GM23338 (cell line): Measurements from ENCODE around the gene HMGN4.

ENCODE experiments used
- CREB1 ChIP-seq: fragments of 250-450 bp; sonication (Bioruptor Pico); IDR thresholded peaks from 2 replicates; pipeline ENCODE4 v1.5.0; 2020; ENCODE audit warnings: low read depth, mild to moderate bottlenecking, moderate library complexity
- EZH2 ChIP-seq: fragments of 200-600 bp; sonication (generic); IDR thresholded peaks from one replicate; pipeline ENCODE4 v1.8.0; 2017; ENCODE audit warnings: antibody characterized with exemption, mild to moderate bottlenecking, low read depth; ENCODE audit not compliant: unreplicated experiment
- EZH2phosphoT487 ChIP-seq: fragments of 200-600 bp; sonication (generic); IDR thresholded peaks from one replicate; pipeline ENCODE4 v1.8.1; 2018; ENCODE audit warnings: antibody characterized with exemption; ENCODE audit not compliant: unreplicated experiment
- JUNB ChIP-seq: IDR thresholded peaks from one replicate; pipeline ENCODE4 v1.6.1; 2016; ENCODE audit warnings: antibody characterized with exemption; ENCODE audit not compliant: unreplicated experiment
- POLR2AphosphoS5 ChIP-seq: IDR thresholded peaks from 2 replicates; pipeline ENCODE4 v1.6.1; 2016; ENCODE audit warnings: antibody characterized with exemption, low read depth
- REST ChIP-seq: IDR thresholded peaks from one replicate; pipeline ENCODE4 v1.6.1; 2018; ENCODE audit warnings: antibody characterized with exemption; ENCODE audit not compliant: unreplicated experiment
- ZNF331 ChIP-seq: fragments of 250-450 bp; sonication (Bioruptor Pico); IDR thresholded peaks from 2 replicates; pipeline ENCODE4 v1.5.0; 2020; ENCODE audit warnings: low read depth, mild to moderate bottlenecking, moderate library complexity
- ZNF462 ChIP-seq: fragments of 250-450 bp; sonication (Bioruptor Pico); IDR thresholded peaks from 2 replicates; pipeline ENCODE4 v1.5.0; 2020; ENCODE audit warnings: mild to moderate bottlenecking, moderate library complexity
- TF ChIP-seq, protein P1 (sequence below), 2 experiments: fragments of 200-600 bp in 1 of 2; sonication (generic) in 1 of 2; conservative IDR thresholded peaks; 2 replicates each; pipeline versions ENCODE4 v1.5.1 to v1.6.1; 2016 to 2017; ENCODE audit warnings: antibody characterized with exemption in 2 of 2, low read depth in 2 of 2, mild to moderate bottlenecking in 2 of 2, moderate library complexity in 1 of 2

GRCh38 chr6:26524722-26525370 lies 13.3 kb upstream of the HMGN4 start:
- TF ChIP-seq EZH2 = no peak
- no peak for TF ChIP-seq POLR2AphosphoS5
- TF ChIP-seq, protein P1, sequence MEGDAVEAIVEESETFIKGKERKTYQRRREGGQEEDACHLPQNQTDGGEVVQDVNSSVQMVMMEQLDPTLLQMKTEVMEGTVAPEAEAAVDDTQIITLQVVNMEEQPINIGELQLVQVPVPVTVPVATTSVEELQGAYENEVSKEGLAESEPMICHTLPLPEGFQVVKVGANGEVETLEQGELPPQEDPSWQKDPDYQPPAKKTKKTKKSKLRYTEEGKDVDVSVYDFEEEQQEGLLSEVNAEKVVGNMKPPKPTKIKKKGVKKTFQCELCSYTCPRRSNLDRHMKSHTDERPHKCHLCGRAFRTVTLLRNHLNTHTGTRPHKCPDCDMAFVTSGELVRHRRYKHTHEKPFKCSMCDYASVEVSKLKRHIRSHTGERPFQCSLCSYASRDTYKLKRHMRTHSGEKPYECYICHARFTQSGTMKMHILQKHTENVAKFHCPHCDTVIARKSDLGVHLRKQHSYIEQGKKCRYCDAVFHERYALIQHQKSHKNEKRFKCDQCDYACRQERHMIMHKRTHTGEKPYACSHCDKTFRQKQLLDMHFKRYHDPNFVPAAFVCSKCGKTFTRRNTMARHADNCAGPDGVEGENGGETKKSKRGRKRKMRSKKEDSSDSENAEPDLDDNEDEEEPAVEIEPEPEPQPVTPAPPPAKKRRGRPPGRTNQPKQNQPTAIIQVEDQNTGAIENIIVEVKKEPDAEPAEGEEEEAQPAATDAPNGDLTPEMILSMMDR (conservative IDR thresholded peaks at IDR 0.05; ENCODE audit: low read depth in 2 of 2) = no peak
- TF ChIP-seq ZNF462 = no peak
- TF ChIP-seq ZNF331 (CRISPR knock-in tag) = no peak
- no peak for TF ChIP-seq CREB1 (CRISPR knock-in tag)
- no peak for TF ChIP-seq REST
- TF ChIP-seq EZH2phosphoT487 = no peak
- TF ChIP-seq JUNB = no peak
